Mammary epithelial cell (primary cell): ENCODE results near the gene CDK4.

Experiments
- CTCF ChIP-seq, 2 donors: IDR thresholded peaks in 1 of 2; conservative IDR thresholded peaks in 1 of 2; 2 replicates each; pipeline ENCODE4 v1.5.1; 2011 to 2012; ENCODE audit warnings: inconsistent platforms in 2 of 2, low read length in 2 of 2, mild to moderate bottlenecking in 2 of 2, control low read depth in 1 of 2, low read depth in 1 of 2; ENCODE audit not compliant: insufficient read depth in 1 of 2; ENCODE audit errors: extremely low read depth in 1 of 2
- EZH2 ChIP-seq: IDR thresholded peaks from 2 replicates; pipeline ENCODE4 v1.6.1; 2012; ENCODE audit warnings: low read length, inconsistent platforms, borderline replicate concordance

- TF ChIP-seq CTCF (conservative IDR thresholded peaks at IDR 0.05 in 1 of 2, IDR thresholded peaks at IDR 0.05 in 1 of 2; ENCODE audit: extremely low read depth in 1 of 2, insufficient read depth in 1 of 2, low read depth in 1 of 2, low read length in 2 of 2) (no peak), EZH2 (no peak)
Measured at GRCh38 chr12:57767305-57767698, 15.2 kb upstream of the CDK4 start.
